PC-9 (cell line): ENCODE measurements around the gene TSPYL6. TPM values are rescaled to one million over a fixed set of nuclear protein-coding genes. Genes with fewer than 3 reads are reported as not detected.

Experiments used
- BruUV-seq: library from RNA; stranded (reverse); fragments of 400-500 nt; replicated peaks from 2 replicates; lab custom pipeline; 2021; lab: Mats Ljungman, UMichigan
- CTCF ChIA-PET: fragments of 300-600 bp; sonication (Branson Sonifier 250); formaldehyde crosslinking; loops from one replicate; lab custom pipeline; 2022; ENCODE audit warnings: antibody characterized with exemption; lab: Charles Lee
- POLR2A ChIA-PET: fragments of 300-600 bp; sonication (Branson Sonifier 250); formaldehyde crosslinking; loops from one replicate; lab custom pipeline; 2022; ENCODE audit warnings: antibody characterized with exemption; ENCODE audit not compliant: unreplicated experiment; lab: Charles Lee
- DNase-seq, 2 experiments: peaks; one replicate each; pipeline versions ENCODE4 v3.0.0 to v3.0.0-alpha.2; 2015 to 2022; ENCODE audit warnings: mixed read lengths in 1 of 2
- H2AFZ ChIP-seq: fragments of 200-600 bp; sonication (generic); 2 replicates; pipeline ENCODE4 v1.8.1; 2017; ENCODE audit warnings: antibody characterized with exemption
- H3F3A ChIP-seq: fragments of 200-600 bp; sonication (generic); 2 replicates; pipeline ENCODE4 v1.8.1; 2017; ENCODE audit warnings: antibody characterized with exemption, mild to moderate bottlenecking, low read depth; ENCODE audit not compliant: insufficient read depth
- H3K27ac ChIP-seq: fragments of 200-600 bp; sonication (generic); 2 replicates; pipeline ENCODE4 v1.6.1; 2016; ENCODE audit warnings: mixed run types
- H3K27me3 ChIP-seq: fragments of 200-600 bp; sonication (generic); 2 replicates; pipeline ENCODE4 v1.6.1; 2016; ENCODE audit warnings: low read depth, mixed run types; ENCODE audit not compliant: insufficient read depth
- H3K36me3 ChIP-seq: fragments of 200-600 bp; sonication (generic); 2 replicates; pipeline ENCODE4 v1.6.1; 2016; ENCODE audit warnings: low read depth, mixed run types
- H3K4me1 ChIP-seq: fragments of 200-600 bp; sonication (generic); replicated peaks from 2 replicates; pipeline ENCODE4 v1.6.1; 2016; ENCODE audit warnings: mixed run types; ENCODE audit not compliant: insufficient read depth
- H3K4me2 ChIP-seq: fragments of 200-600 bp; sonication (generic); 2 replicates; pipeline ENCODE4 v1.6.1; 2017; ENCODE audit warnings: mixed run types
- H3K4me3 ChIP-seq: fragments of 200-600 bp; sonication (generic); 2 replicates; pipeline ENCODE4 v1.6.1; 2016; ENCODE audit warnings: mixed run types
- H3K79me2 ChIP-seq: fragments of 200-600 bp; sonication (generic); 2 replicates; pipeline ENCODE4 v1.6.1; 2017; ENCODE audit warnings: low read depth, mixed run types
- H3K9me2 ChIP-seq: fragments of 200-600 bp; sonication (generic); 2 replicates; pipeline ENCODE4 v1.8.1; 2017; ENCODE audit warnings: mild to moderate bottlenecking; ENCODE audit not compliant: insufficient read depth
- H3K9me3 ChIP-seq: fragments of 200-600 bp; sonication (generic); 2 replicates; pipeline ENCODE4 v1.8.1; 2016; ENCODE audit warnings: low read depth; ENCODE audit not compliant: insufficient read depth
- H4K20me1 ChIP-seq: fragments of 200-600 bp; sonication (generic); 2 replicates; pipeline ENCODE4 v1.8.1; 2017; ENCODE audit not compliant: insufficient read depth
- CTCF ChIP-seq: fragments of 200-600 bp; sonication (generic); conservative IDR thresholded peaks from 2 replicates; pipeline ENCODE4 v1.6.1; 2017; ENCODE audit warnings: mixed run types, antibody characterized with exemption, mild to moderate bottlenecking, moderate library complexity
- EZH2 ChIP-seq: fragments of 200-600 bp; sonication (generic); IDR thresholded peaks from 2 replicates; pipeline ENCODE4 v1.8.0; 2017; ENCODE audit warnings: antibody characterized with exemption, low read depth
- intact Hi-C: fragments of 100-400 bp; cut with micrococcal nuclease; formaldehyde crosslinking; loops from one replicate; pipeline ENCODE4 v1.10.0; 2022; ENCODE audit not compliant: unreplicated experiment
- total RNA-seq: library from RNA; stranded (reverse); gene quantifications from 2 replicates; pipeline ENCODE4 v1.2.3, GENCODE V29; 2021

TSPYL6 gene
- total RNA-seq, 1 experiment from 2014 or later: not detected

DNA sequence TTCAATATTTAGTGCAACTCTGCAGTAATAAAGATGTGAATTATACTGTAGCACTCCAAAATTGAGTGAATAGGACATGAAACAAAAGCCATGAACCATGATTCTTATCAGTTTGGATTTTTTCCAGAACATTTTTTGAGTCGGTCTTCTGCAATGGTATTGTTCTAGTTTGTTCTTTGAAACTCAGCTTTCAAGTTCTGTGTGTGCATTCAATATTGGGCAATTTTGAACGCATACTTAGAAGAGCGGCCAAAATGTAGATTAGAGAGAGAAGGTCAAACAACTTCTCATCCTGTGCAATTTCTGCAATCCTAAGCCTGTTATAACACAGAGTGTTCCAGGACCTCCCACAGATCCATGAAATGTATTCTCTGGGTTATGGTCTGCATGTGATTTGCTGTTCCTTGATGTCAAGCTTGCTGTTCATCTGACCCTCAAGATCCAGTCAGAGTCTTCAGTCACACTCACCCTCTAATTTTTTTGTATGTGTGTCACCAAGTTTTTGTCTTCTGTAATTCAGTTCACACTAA is 48.3 kb downstream of the TSPYL6 start:
- TF ChIP-seq EZH2 (no peak), CTCF (no peak)
- intact Hi-C loops: no loop called here
- no peaks in the 10 kb centered on the region for H3K36me3 ChIP-seq
- no peak for DNase-seq
- no peaks in the 10 kb centered on the region for H3K27me3 ChIP-seq
- H3K4me2 ChIP-seq: no peak overlapping the region
- no peaks in the 10 kb centered on the region for H3F3A ChIP-seq
- ChIA-PET CTCF (no interaction called here), POLR2A (no interaction called here)
- no peak overlapping the region for H3K4me3 ChIP-seq
- no peaks in the 10 kb centered on the region for H4K20me1 ChIP-seq
- H3K27ac ChIP-seq: no peak overlapping the region
- H3K9me2 ChIP-seq: no peaks in the 10 kb centered on the region
- H2AFZ ChIP-seq: no peak overlapping the region
- H3K9me3 ChIP-seq: peaks cover 4% of the 10 kb centered on the region; the same call in 1 of the 2 replicates
- 0 out of 2 replicates have a peak, but pooled peaks cover 6% of the 10 kb centered on the region for H3K4me1 ChIP-seq
- no TSS peak for BruUV-seq
- no peaks in the 10 kb centered on the region for H3K79me2 ChIP-seq

GRCh38 chr2:54206596-54206995 is 49.4 kb downstream of the TSPYL6 start:
- ChIA-PET POLR2A (no interaction called here), CTCF (no interaction called here)
- intact Hi-C loops: no loop called here
- DNase-seq: no peak
- H3K9me2 ChIP-seq: no peaks in the 10 kb centered on the region
- no peaks in the 10 kb centered on the region for H4K20me1 ChIP-seq
- no peaks in the 10 kb centered on the region for H3K27me3 ChIP-seq
- no peaks in the 10 kb centered on the region for H3K36me3 ChIP-seq
- TF ChIP-seq EZH2: no peak
- TF ChIP-seq CTCF: peak; percentile 74
- peaks cover 4% of the 10 kb centered on the region; the same call in 1 of the 2 replicates for H3K9me3 ChIP-seq
- no peaks in the 10 kb centered on the region for H3K79me2 ChIP-seq
- no peak overlapping the region for H3K27ac ChIP-seq
- no TSS peak for BruUV-seq
- no peak overlapping the region for H3K4me2 ChIP-seq
- no peak overlapping the region for H2AFZ ChIP-seq
- H3K4me1 ChIP-seq: no peaks in the 10 kb centered on the region
- no peak overlapping the region for H3K4me3 ChIP-seq
- no peaks in the 10 kb centered on the region for H3F3A ChIP-seq

- H3K4me1 ChIP-seq: no peaks in the 10 kb centered on the region
- H3K27me3 ChIP-seq: no peaks in the 10 kb centered on the region
- no peaks in the 10 kb centered on the region for H4K20me1 ChIP-seq
- H2AFZ ChIP-seq: no peak overlapping the region
- POLR2A ChIA-PET: no interaction called here
- CTCF ChIA-PET: no interaction called here
- no TSS peak for BruUV-seq
- H3K9me3 ChIP-seq: no peaks in the 10 kb centered on the region
- H3K9me2 ChIP-seq: no peaks in the 10 kb centered on the region
- intact Hi-C loops: no loop called here
- no peak for DNase-seq
- no peak overlapping the region for H3K4me3 ChIP-seq
- H3K4me2 ChIP-seq: no peak overlapping the region
- H3K79me2 ChIP-seq: no peaks in the 10 kb centered on the region
- TF ChIP-seq CTCF: no peak
- TF ChIP-seq EZH2: no peak
- no peak overlapping the region for H3K27ac ChIP-seq
- no peaks in the 10 kb centered on the region for H3F3A ChIP-seq
- H3K36me3 ChIP-seq: no peaks in the 10 kb centered on the region
These were observed 51.6 kb downstream of the TSPYL6 start for GRCh38 chr2:54204476-54204875.

Other genes with a start within 250 kb of the TSPYL6 start
- 23.9 and 25.9 TPM in 2 replicates for gene ACYP2, start 140.6 kb downstream of the TSPYL6 start, total RNA-seq
- 234 and 262 TPM in 2 replicates for gene SPTBN1, start 200.1 kb upstream of the TSPYL6 start, total RNA-seq